Brain microvascular endothelial cell (primary cell): ENCODE results near the gene TMEM219.

Experiments
- DNase-seq: peaks from one replicate; pipeline ENCODE4 v3.0.0-alpha.2; 2020
- H3K27ac ChIP-seq: fragments of 250-450 bp; sonication (Bioruptor Pico); 2 replicates; pipeline ENCODE4 v1.5.1; 2020; ENCODE audit warnings: mild to moderate bottlenecking, moderate library complexity
- H3K27me3 ChIP-seq: fragments of 250-450 bp; sonication (Bioruptor Pico); replicated peaks from 2 replicates; pipeline ENCODE4 v1.5.1; 2020; ENCODE audit warnings: mild to moderate bottlenecking
- H3K36me3 ChIP-seq: fragments of 250-450 bp; sonication (Bioruptor Pico); replicated peaks from 2 replicates; pipeline ENCODE4 v1.5.1; 2020; ENCODE audit warnings: mild to moderate bottlenecking
- H3K4me3 ChIP-seq: 2 replicates; pipeline ENCODE4 v1.5.1; 2011; ENCODE audit warnings: low read depth, mild to moderate bottlenecking, control low read depth, low read length, moderate library complexity
- CTCF ChIP-seq: IDR thresholded peaks from 2 replicates; pipeline ENCODE4 v1.5.1; 2011; ENCODE audit warnings: low read depth, mild to moderate bottlenecking, moderate library complexity, low read length, control low read depth, inconsistent platforms; ENCODE audit errors: missing control alignments
- in situ Hi-C: cut with HindIII; loops from 2 replicates; pipeline ENCODE4 v1.10.0; 2017; ENCODE audit warnings: low sequenced_read_pairs, low pct_ligation_motif_present

The TMEM219 gene

GRCh38 chr16:30004424-30004776 lies 42.5 kb downstream of the TMEM219 start:
- DNase-seq: no peak
- in situ Hi-C loops: no loop called here
- Histone ChIP-seq H3K36me3 (no peaks in the 10 kb centered on the region), H3K27me3 (no peaks in the 10 kb centered on the region), H3K4me3 (no peak overlapping the region), H3K27ac (no peak overlapping the region)
- TF ChIP-seq CTCF: no peak

- in situ Hi-C loops: no loop called here
- DNase-seq: no peak
- H3K36me3 ChIP-seq: no peaks in the 10 kb centered on the region
- no peak for TF ChIP-seq CTCF
- peaks cover under 1% of the 10 kb centered on the region for H3K27me3 ChIP-seq
- H3K4me3 ChIP-seq: no peak overlapping the region
- no peak overlapping the region for H3K27ac ChIP-seq
Observed at GRCh38 chr16:30004811-30005242, 42.9 kb downstream of the TMEM219 start.

GRCh38 chr16:30005341-30006094 lies 43.6 kb downstream of the TMEM219 start:
- DNase-seq: no peak
- Histone ChIP-seq H3K4me3 (no peak overlapping the region), H3K27me3 (peaks cover 8% of the 10 kb centered on the region), H3K27ac (no peak overlapping the region), H3K36me3 (no peaks in the 10 kb centered on the region)
- in situ Hi-C loops: no loop called here
- TF ChIP-seq CTCF: peak; percentile 93

GRCh38 chr16:30006095-30006473 lies 44.2 kb downstream of the TMEM219 start:
- H3K27ac ChIP-seq: no peak overlapping the region
- H3K36me3 ChIP-seq: no peaks in the 10 kb centered on the region
- peaks cover 11% of the 10 kb centered on the region for H3K27me3 ChIP-seq
- DNase-seq: no peak
- no peak overlapping the region for H3K4me3 ChIP-seq
- in situ Hi-C loops: no loop called here
- TF ChIP-seq CTCF: no peak

DNA sequence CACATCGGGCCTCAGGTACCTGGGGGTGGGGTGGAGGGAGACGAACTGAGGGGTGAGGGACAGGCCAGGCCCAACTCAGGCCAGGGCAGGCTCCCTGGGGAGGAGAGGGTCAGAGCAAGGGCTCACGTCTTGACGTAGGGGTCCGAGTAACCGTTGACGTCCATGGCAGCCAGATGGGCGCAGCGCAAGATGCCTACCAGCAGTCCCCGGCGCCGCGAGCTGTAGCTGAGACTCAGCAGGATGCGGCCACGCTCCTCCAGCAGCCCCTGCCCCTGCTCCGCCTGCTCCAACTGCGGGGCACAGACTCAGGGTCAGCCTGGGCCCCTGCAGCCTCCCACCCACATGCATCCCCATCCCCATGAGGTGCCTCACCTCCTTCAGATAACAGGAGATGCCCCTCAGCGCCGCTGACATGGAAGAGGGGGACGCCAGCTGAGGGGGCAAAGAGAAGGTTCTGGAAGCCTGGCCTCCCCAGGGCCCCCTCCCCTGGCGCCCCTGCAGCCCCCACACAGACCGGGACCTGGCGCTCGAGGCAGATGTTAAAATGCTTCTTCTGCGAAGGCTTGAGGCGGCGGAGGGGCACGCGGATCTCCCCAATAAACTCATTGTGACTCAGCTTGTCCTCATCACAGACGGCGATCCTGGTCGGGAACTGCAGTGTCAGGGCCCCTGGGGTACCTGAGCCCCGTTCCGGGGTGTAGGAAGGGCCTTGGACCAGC lies 44.9 kb downstream of the TMEM219 start:
- Histone ChIP-seq H3K4me3 (no peak overlapping the region), H3K27me3 (peaks cover 16% of the 10 kb centered on the region), H3K36me3 (no peaks in the 10 kb centered on the region), H3K27ac (no peak overlapping the region)
- in situ Hi-C loops: no loop called here
- DNase-seq: no peak
- TF ChIP-seq CTCF: no peak
